Measurements from ENCODE around the gene ARHGAP29.

GRCh38 chr1:94246692-94247137, 9.3 kb upstream of the ARHGAP29 start:
- no peak for TF ChIP-seq CTCF (IDR thresholded peaks at IDR 0.05)
- TF ChIP-seq POLR2AphosphoS5 (IDR thresholded peaks at IDR 0.05): no peak

All from sigmoid colon (tissue), 4 donors.